H1 (cell line): ENCODE measurements around the gene SLC22A23.

Experiments used
- KDM1A ChIP-seq: fragments of 200-600, 300-600 bp; sonication (generic); IDR thresholded peaks from 2 replicates; pipeline ENCODE4 v1.7.1; 2016; ENCODE audit warnings: mild to moderate bottlenecking, low read length, borderline replicate concordance
- RFX5 ChIP-seq: IDR thresholded peaks from 2 replicates; pipeline ENCODE4 v1.6.1; 2011; ENCODE audit warnings: low read depth, low read length, improper control_type of control experiment, borderline replicate concordance
- TAF1 ChIP-seq: IDR thresholded peaks from 2 replicates; pipeline ENCODE4 v1.6.1; 2011; ENCODE audit warnings: mild to moderate bottlenecking, low read depth, low read length
- TF ChIP-seq, protein P1 (sequence below), 3 experiments: IDR thresholded peaks; 1 replicate in 2 of 3; 2 replicates in 1 of 3; pipeline versions ENCODE4 v1.5.1 to v1.6.1; 2011; ENCODE audit warnings: low read length in 3 of 3, mild to moderate bottlenecking in 3 of 3, inconsistent platforms in 2 of 3, low read depth in 1 of 3, moderate library complexity in 1 of 3; ENCODE audit not compliant: insufficient read depth in 1 of 3; ENCODE audit errors: control extremely low read depth in 1 of 3

- TF ChIP-seq, protein P1, sequence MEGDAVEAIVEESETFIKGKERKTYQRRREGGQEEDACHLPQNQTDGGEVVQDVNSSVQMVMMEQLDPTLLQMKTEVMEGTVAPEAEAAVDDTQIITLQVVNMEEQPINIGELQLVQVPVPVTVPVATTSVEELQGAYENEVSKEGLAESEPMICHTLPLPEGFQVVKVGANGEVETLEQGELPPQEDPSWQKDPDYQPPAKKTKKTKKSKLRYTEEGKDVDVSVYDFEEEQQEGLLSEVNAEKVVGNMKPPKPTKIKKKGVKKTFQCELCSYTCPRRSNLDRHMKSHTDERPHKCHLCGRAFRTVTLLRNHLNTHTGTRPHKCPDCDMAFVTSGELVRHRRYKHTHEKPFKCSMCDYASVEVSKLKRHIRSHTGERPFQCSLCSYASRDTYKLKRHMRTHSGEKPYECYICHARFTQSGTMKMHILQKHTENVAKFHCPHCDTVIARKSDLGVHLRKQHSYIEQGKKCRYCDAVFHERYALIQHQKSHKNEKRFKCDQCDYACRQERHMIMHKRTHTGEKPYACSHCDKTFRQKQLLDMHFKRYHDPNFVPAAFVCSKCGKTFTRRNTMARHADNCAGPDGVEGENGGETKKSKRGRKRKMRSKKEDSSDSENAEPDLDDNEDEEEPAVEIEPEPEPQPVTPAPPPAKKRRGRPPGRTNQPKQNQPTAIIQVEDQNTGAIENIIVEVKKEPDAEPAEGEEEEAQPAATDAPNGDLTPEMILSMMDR (IDR thresholded peaks at IDR 0.05; ENCODE audit: control extremely low read depth in 1 of 3, insufficient read depth in 1 of 3, low read depth in 1 of 3, low read length in 3 of 3): no peak
- TF ChIP-seq RFX5 (no peak), KDM1A (no peak), TAF1 (no peak)
Measured at GRCh38 chr6:3326184-3326971, 130.5 kb downstream of the SLC22A23 start.
